Bronchial epithelial cell (primary cell): Measurements from ENCODE around the gene MYBPC3. TPM values are rescaled to one million over a fixed set of nuclear protein-coding genes. Genes with fewer than 3 reads are reported as not detected.

Experiments
- DNase-seq: peaks from one replicate; pipeline ENCODE4 v3.0.0-alpha.2; 2010; ENCODE audit warnings: low read depth
- FAIRE-seq: peaks from 2 replicates; lab custom pipeline; 2011; peaks lifted over from hg19 to GRCh38; lab: Jason Lieb, UNC
- H3K27me3 ChIP-seq: 2 replicates; pipeline ENCODE4 v1.5.1; 2011; ENCODE audit warnings: low read length; ENCODE audit not compliant: control insufficient read depth, insufficient read depth
- H3K36me3 ChIP-seq: 2 replicates; pipeline ENCODE4 v1.5.1; 2011; ENCODE audit warnings: low read length; ENCODE audit not compliant: control insufficient read depth, insufficient read depth
- H3K4me3 ChIP-seq: 2 replicates; pipeline ENCODE4 v1.5.1; 2011; ENCODE audit warnings: mild to moderate bottlenecking, low read depth, low read length, control low read depth
- CTCF ChIP-seq: IDR thresholded peaks from 2 replicates; pipeline ENCODE4 v1.5.1; 2011; ENCODE audit warnings: mild to moderate bottlenecking, moderate library complexity, low read length, control low read depth, inconsistent platforms; ENCODE audit not compliant: insufficient read depth, severe bottlenecking
- total RNA-seq: library from RNA; depleted of rRNA; stranded (reverse); fragments of >200 nt; gene quantifications from 2 replicates; pipeline ENCODE4 v1.2.1, GENCODE V29; 2014

The MYBPC3 gene
- total RNA-seq, 1 donor from 2014 or later, result under 0.01 TPM

DNA sequence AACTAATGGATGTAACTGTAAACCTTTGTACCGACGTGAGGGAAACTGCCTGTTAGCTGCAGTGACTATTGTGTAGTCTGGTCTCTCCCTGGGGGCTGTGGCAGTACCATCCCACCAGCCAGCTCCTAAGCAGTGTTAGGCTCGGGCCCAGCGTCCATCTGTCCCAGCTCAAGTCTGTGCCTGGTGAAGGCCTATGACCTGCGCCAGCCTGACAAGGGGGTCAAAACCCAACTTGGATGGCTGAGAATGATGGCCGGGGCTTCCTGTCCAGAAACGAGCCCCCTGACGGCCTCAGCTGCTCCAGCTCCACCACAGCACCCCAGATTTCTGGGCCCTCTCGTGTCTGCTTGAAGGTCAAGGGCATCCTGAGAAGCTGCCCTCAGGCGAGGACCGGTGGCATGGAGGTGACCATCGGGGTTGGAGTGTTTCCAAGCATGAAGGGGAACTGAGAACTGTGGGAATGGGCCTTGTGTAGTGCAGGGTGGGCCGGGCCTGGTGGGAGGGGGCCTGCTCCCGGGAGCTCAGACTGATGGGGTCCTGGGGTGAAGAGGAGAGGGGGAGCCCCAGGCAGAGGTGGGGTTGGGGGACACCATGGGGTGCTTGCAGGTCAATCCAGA, 40.2 kb upstream of the MYBPC3 start:
- TF ChIP-seq CTCF, result no peak
- FAIRE-seq (no peak), DNase-seq (no peak)
- Histone ChIP-seq H3K36me3 (no peaks in the 10 kb centered on the region), H3K4me3 (no peak overlapping the region), H3K27me3 (no peaks in the 10 kb centered on the region)

DNA sequence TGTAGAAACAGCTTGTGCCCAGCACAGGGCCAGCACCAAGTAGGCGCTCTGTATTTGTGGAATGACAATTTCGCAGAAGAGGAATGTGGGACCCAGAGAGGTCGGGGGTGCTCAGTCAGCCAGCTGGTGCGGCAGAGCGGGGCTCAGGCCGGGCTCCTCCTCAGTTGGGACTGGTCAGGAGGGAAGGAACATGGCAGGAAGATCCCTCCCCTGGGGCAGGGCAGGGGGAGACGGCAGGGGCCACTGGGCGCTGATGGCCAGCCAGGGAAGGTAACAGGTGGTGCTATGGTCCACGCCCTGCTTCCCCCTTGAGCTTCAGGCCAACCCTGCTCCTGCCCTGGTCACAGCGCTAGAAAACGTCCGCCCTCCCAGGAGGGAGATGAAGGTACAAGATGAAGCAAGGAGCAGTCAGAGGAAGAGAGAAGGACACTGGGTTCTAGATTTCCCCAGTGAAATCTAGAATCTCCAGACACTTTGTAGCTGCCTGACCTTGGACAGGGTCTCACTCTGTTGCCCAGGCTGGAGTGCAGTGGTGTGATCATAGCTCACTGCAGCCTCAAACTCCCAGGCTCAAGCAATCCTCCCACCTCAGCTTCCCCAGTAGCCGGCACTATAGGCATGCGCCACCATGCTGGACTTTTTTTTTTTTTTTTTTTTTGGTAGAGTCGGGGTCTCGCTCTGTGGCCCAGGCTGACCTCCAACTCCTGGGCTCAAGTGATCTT, 39.4 kb upstream of the MYBPC3 start:
- H3K36me3 ChIP-seq, result no peaks in the 10 kb centered on the region
- TF ChIP-seq CTCF, result no peak
- DNase-seq, result no peak
- H3K4me3 ChIP-seq, result no peak overlapping the region
- no peaks in the 10 kb centered on the region for H3K27me3 ChIP-seq
- no peak for FAIRE-seq

DNA sequence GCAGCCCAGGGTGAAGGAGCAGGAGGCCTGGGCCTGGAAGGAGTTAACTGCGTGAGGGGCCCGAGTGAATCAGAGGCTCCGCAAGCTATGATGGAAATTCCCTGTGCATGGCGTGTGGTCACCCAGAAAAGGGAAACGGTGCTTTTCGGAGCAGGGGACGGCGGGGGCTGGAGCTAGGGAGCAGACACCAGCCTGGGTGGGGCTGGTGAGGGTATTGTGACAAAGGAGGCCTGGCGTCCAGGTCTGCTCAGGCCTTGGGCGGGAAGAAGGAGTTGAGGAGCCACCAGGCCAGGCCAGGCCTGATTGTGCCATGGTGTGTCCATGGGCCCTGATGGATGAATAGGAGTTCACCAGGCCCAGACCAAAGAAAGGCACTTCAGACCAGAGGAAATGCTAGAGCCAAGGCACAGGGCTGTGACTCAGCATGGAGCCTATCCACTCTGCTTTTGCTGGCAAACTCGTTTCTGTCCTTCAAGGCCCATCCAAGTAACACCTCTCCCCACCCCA, 38.6 kb upstream of the MYBPC3 start:
- Histone ChIP-seq H3K27me3 (no peaks in the 10 kb centered on the region), H3K4me3 (no peak overlapping the region), H3K36me3 (no peaks in the 10 kb centered on the region)
- DNase-seq (no peak), FAIRE-seq (no peak)
- no peak for TF ChIP-seq CTCF

- H3K27me3 ChIP-seq, result no peaks in the 10 kb centered on the region
- no peak for FAIRE-seq
- TF ChIP-seq CTCF, result no peak
Measured at GRCh38 chr11:47390422-47390760, 37.9 kb upstream of the MYBPC3 start.

DNA sequence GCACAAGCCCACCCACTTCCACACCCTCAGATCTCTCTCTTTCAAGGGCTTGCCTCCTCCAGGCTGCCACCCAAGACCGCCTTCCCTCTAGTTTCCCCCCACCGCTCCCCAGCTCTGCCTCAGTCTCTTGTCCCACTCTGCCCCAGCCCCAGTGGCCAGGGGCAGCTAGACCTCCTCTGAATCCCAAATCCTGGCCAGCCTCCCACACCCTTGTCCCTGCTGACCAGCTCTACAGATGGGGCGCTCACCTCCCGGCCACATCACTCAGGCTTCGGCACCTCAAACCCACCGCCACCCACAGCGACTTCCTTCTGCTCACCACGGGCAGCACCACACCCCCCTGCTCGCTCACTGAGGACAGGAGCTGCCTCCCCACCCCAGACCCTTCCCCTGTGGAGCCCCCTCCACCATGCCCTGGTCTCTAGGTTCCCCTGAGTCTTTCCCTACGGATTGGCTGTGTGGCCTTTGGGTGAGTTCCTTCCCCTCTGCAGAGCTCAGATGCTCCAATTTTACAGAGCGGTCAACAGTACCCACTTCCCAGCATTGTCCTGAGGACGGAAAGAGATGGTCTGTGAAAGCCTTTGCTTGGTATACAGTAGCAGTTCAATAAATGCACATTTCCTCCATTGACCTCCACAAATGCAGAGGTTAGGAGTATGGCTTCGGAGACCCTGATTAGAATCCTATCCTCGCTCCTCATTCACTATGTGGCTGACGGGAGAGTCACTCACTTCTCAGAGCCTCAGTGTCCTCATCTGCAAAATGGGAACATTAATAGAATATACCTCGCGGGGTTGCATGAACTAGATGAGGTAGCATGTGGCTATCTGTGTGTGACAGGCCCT, 37.3 kb upstream of the MYBPC3 start:
- no peaks in the 10 kb centered on the region for H3K36me3 ChIP-seq
- FAIRE-seq (no peak), DNase-seq (no peak)
- TF ChIP-seq CTCF, result no peak
- no peak overlapping the region for H3K4me3 ChIP-seq
- H3K27me3 ChIP-seq, result no peaks in the 10 kb centered on the region

More at GRCh38 chr11:47390422-47390760, 37.9 kb upstream of the MYBPC3 start:
- DNase-seq, result no peak
- Histone ChIP-seq H3K4me3 (no peak overlapping the region), H3K36me3 (no peaks in the 10 kb centered on the region)
